GM19043 (cell line): ENCODE results near the gene MBOAT1.
"Not testable (repeated sequence)": the region's sequence is repeated elsewhere in the genome, so short reads cannot be mapped to it uniquely, and the experiment has no call there.

Experiments
- ATAC-seq: cut with Tn5 transposase; IDR thresholded peaks from one replicate; pipeline ENCODE4 v1.9.1; 2021; ENCODE audit warnings: low read depth; ENCODE audit not compliant: unreplicated experiment

MBOAT1 gene

DNA sequence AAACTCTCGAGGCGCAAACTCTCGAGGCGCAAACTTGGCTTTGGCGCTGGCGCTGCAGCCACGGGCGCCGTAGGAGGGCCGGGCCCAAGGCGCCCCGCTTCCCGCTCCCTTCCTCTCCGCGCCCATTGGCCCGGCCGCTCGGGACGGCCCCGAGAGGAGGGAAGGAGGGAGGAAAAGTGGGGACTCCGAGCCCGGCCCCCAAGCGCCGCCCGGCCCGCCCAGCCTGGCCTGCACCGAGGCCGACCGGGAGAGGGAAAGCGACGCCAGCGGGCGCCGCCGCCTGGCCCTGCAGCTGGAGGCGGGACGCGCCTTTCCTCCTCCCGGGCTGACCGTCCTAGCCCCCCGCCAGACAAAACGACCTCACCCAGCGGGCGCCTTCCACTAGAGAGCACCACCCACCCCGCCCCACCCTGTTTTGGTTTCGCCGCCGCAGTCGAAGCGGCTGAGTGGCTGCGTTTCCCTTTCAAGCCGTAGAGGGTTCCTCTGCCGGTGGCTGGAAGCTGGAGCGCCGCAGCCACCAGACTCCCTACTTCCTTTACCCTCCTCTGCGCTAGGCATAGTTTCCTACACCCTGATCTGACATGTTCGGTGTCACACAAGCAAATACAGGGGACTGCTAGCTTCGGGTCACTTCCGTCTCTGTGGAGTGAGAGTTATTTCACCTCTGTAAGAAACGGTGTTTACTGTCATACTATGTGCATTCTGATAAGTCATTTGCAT, at the start of gene MBOAT1:
TSS of gene MBOAT1 (minus strand) at position 78 of the 720 bp plus-strand sequence. CDS start 235 bp downstream, outside the sequence.
- peak; percentile 74 for ATAC-seq

DNA sequence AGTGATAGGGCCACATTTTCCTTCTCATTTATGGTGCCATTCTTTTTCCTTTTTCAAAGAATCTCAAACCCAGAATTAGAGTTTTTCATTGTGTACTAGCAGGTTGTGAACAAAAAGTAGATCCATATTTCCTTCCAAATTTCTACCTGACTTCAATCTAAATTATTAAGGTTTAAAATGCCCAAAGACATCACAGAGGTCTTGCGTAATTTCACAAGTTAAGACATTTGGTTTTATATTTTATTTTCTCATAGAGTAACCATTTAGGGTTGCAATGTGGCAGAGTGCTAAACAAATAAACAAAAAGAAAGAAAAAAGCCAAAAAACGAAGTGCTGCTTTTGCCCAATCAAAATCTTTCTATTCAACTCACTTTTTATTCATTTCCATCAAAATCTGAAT, 49.4 kb upstream of the MBOAT1 start:
- ATAC-seq: no peak

DNA sequence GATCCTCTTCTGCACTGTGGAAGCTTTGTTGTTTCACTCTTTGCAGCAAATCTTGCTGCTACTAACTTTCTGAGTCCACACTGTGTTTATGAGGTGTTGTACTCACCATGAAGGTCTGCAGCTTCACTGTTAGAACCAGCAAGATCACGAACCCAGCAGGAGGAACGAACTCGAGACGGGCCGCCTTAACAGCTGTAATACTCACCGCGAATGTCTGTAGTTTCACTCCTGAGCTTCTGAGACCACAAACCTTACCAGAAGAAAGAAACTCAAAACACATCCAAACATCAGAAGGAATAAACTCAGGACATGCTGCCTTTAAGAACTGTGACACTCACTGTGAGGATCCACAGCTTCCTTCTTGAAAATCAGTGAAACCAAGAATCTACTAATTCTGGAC, 48.1 kb upstream of the MBOAT1 start:
- no peak for ATAC-seq

DNA sequence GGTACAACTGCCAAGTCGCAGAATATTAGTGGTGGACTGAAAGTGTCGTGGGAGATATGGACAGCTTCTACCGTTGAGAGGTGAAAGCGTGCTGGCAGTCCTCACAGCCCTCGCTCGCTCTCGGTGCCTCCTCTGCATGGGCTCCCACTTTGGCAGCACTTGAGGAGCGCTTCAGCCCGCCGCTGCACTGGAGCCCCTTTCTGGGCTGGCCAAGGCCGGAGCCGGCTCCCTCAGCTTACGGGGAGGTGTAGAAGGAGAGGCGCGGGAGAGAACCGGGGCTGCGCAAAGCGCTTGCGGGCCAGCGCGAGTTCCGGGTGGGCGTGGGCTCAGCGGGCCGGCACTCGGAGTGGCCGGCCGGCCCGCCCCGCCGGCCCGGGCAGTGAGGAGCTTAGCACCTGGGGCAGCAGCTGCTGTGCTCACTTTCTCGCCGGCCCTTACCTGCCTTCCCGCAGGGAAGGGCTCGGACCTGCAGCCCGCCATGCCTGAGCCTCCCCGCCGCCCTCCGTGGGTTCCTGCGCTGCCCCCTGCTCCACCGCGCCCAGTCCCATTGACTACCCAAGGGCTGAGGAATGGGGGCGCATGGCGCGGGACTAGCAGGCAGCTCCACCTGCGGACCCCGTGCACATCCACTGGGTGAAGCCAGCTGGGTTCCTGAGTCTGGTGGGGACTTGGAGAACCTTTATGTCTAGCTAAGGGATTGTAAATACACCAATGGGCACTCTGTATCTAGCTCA, 47.2 kb upstream of the MBOAT1 start:
- ATAC-seq: no peak

GRCh38 chr6:20255428-20255827, 43.2 kb upstream of the MBOAT1 start:
- no peak for ATAC-seq

DNA sequence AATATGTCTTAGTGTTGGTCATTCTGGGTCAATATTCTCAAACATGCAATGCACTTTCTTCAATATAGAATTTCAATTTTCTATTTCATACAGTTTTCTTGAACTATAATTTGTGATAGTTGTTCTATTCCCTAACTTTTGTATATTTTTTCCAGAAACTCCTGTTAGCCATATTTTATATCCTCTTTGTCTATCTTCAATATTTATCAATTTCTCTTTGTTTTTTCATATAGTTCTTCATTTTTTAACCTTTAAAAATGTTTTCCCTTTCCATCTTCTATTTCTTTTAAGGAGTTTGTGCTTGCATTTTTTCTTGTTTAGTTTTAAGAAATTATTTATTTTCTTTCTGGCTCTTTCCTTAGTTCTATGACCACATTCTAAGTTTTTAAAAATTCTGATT, 42.0 kb upstream of the MBOAT1 start:
- no peak for ATAC-seq

GRCh38 chr6:20253021-20253420, 40.8 kb upstream of the MBOAT1 start:
- ATAC-seq: no peak

- ATAC-seq: no peak
These were observed 40.0 kb upstream of the MBOAT1 start for GRCh38 chr6:20252311-20252710.

DNA sequence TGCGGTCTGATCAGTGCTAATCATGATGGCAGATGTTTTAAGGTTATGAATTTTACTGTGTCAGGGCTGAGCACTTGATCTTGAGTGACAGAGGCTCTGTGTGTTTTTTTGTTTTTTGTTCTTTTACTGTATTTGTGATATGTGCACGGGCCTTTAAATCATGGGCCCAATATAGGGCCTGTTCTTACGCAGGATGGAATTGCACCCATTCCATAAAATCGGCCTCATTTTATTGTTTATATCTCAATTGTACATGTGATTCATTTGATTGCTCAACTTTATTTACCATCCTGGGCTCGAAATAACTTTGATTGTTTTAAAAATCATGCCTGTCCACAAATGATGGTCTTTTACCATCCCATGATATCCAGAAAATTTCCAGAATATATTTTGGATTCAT, 39.3 kb upstream of the MBOAT1 start:
- ATAC-seq: no peak

GRCh38 chr6:20246125-20246524, 33.9 kb upstream of the MBOAT1 start:
- ATAC-seq: no peak

- not testable (repeated sequence) for ATAC-seq
These were observed 32.8 kb upstream of the MBOAT1 start for GRCh38 chr6:20244807-20245681.

DNA sequence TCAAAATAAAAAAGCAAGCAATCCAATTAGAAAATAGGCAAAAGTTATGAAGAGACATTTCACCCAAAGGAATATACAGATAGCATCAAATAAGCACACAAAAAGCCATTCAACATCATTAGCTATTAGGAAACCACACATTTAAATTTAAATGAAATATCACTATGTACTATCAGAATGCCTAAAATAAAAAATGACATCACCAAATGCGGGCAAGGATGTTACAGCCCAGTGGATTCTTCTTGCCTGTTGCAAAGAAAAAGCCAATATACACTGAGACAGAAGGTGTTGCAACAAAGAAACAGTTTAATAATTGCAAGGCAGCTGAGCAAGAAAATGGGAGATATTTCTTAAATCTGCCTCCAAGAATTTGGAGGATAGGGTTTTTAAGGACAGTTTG, 31.0 kb upstream of the MBOAT1 start:
- no peak for ATAC-seq

DNA sequence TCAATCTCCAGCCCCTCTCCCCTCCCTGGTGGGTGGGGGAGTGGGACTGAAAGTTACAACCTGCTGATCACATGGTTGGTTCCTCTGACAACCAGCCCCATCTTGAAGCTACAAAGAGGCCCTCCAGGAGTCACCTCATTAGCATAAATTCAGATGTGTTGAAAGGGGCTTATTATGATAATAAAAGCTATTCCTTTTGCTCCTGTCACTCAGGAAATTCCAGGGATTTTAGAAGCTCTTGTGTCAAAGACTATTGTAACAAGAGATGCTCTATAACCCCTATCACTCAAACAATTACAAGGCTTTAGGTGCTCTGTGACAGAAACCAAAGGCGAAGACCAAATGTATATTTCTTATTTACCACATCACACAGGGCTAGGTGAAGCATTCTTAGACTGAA, 30.1 kb upstream of the MBOAT1 start:
- ATAC-seq: no peak

- ATAC-seq: no peak
These were observed 28.8 kb upstream of the MBOAT1 start for GRCh38 chr6:20241102-20241501.

DNA sequence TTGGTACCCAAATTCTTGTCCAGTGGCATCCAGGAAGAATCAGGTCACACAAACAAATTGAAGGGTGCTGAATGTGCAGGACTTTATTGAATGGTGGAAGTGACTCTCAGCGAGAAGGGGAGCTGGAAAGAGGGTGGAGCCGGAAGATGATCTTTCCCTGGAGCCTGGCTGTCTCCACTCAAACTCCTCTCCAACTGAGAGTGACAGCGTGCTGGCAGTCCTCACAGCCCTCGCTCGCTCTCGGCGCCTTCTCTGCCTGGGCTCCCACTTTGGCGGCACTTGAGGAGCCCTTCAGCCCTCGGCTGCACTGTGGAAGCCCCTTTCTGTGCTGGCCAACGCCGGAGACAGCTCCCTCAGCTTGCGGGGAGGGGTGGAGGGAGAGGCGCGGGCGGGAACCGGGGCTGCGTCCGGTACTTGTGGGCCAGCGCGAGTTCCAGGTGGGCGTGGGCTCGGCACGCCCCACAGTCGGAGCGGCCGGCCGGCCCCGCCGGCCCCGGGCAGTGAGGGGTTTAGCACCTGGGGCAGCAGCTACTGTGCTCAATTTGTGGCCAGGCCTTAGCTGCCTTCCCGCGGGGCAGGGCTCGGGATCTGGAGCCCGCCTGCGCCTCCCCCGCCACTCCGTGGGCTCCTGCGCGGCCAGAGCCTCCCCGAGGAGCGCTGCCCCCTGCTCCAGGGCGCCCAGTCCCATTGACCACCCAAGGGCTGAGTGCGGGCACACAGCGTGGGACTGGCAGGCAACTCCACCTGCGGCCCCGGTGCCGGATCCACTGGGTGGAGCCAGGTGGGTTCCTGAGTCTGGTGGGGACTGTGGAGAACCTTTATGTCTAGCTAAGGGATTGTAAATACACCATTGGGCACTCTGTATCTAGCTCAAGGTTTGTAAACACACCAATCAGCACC, 26.7 kb upstream of the MBOAT1 start:
- ATAC-seq: no peak

- ATAC-seq: no peak
These were observed 25.6 kb upstream of the MBOAT1 start for GRCh38 chr6:20237677-20238460.

DNA sequence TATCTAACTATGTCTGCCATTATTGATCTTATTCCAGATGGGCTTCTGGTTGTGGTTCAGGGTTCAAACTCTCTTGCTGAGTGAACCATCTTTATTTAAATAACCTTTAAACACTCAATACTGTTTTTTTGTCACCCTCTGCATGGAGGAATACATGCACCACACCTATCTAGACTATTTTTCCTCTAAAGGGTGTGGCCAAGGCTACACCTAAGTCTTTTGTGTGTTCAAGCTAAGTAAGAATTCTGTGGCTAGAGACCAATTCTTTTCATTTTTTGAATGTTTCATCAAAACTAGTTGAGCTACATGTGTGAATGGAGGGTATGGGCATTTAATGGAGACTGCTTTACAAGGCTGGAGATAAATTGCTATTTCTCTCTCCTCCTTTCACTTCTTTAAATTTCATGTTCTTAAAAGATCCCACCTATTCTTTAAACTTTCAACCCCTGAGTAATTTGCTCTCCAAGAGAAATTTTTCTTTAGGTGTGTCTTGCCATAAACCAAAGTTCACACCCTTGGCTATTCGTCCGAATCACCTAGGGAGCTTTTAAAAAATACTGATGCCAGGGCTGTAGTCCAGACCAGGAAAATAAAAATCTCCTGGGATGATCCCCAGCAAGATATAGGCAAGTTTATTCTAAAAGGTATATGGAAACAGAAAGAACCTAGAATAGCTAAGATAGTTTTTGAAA, 24.8 kb upstream of the MBOAT1 start:
- no peak for ATAC-seq

DNA sequence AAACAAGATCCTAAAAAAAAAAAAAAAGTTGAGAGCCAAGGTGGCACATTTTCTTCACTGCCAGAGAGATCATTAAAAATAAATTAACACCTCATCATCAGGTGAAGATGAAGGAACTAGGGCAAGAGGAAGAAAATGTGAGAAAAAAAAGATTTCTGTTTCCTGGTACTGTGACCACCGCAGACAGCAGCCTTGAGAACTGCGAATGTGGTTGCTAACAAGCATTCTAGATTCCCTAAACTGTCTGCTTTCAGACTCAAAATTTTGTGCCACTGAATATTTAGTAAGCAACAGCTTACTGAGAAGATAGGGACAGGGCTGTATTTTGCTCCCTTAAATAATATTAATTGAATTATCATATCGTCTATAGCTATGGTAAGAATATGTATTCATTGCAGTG, 24.1 kb upstream of the MBOAT1 start:
- no peak for ATAC-seq

DNA sequence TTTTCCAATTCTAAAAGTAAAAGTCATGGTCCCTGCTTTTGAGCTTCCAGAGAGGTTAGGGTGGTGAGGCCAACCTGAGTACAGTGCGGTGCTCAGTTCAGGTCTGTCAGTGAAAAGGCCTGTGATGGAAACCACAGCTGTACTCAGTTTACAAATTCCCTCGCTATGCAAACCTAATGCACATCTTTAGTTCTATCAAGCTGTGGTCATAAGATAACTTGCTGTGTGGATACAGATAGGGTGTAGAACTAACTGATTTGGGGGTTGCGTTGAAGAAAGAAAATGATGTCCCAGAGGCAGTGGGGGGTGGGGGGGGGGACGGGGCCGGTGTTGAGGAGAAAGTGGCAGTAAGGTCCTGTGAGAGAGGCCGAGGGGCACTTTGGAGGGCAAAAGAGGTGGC, 22.8 kb upstream of the MBOAT1 start:
- no peak for ATAC-seq
